Osteoblast (primary cell): ENCODE data around the gene PLSCR3. TPM values are rescaled to one million over a fixed set of nuclear protein-coding genes. Genes with fewer than 3 reads are reported as not detected.

ENCODE experiments used
- DNase-seq: peaks from one replicate; pipeline ENCODE4 v3.0.0; 2011; ENCODE audit warnings: low spot score, mixed read lengths; ENCODE audit not compliant: insufficient read length; ENCODE audit errors: missing footprints
- H2AFZ ChIP-seq: 2 replicates; pipeline ENCODE4 v1.6.0; 2011; ENCODE audit warnings: mild to moderate bottlenecking, low read length
- H3K27ac ChIP-seq: 2 replicates; pipeline ENCODE4 v1.5.1; 2011; ENCODE audit warnings: mild to moderate bottlenecking, low read depth, low read length, moderate library complexity
- H3K27me3 ChIP-seq: 2 replicates; pipeline ENCODE4 v1.6.0; 2012; ENCODE audit warnings: mild to moderate bottlenecking, control low read depth, inconsistent platforms, low read length, moderate library complexity; ENCODE audit not compliant: insufficient read depth
- H3K36me3 ChIP-seq: 2 replicates; pipeline ENCODE4 v1.5.1; 2011; ENCODE audit warnings: mild to moderate bottlenecking, low read length, control low read depth, moderate library complexity; ENCODE audit not compliant: insufficient read depth
- H3K4me1 ChIP-seq: 2 replicates; pipeline ENCODE4 v1.5.1; 2011; ENCODE audit warnings: mild to moderate bottlenecking, low read length, control low read depth, moderate library complexity; ENCODE audit not compliant: insufficient read depth
- H3K4me2 ChIP-seq: 2 replicates; pipeline ENCODE4 v1.6.0; 2011; ENCODE audit warnings: mild to moderate bottlenecking, low read length; ENCODE audit not compliant: insufficient read depth
- H3K4me3 ChIP-seq: fragments of 200-600 bp; sonication (generic); 3 replicates; pipeline ENCODE4 v1.5.1; 2012; ENCODE audit warnings: mild to moderate bottlenecking, low read length, inconsistent platforms; ENCODE audit not compliant: insufficient read depth
- H3K79me2 ChIP-seq: 2 replicates; pipeline ENCODE4 v1.6.0; 2012; ENCODE audit warnings: mild to moderate bottlenecking, low read length, control low read depth, inconsistent platforms; ENCODE audit not compliant: insufficient read depth
- H3K9me3 ChIP-seq: 2 replicates; pipeline ENCODE4 v1.5.1; 2011; ENCODE audit warnings: low read depth, low read length, control low read depth
- H4K20me1 ChIP-seq: 2 replicates; pipeline ENCODE4 v1.6.0; 2012; ENCODE audit warnings: mild to moderate bottlenecking, low read length, control low read depth; ENCODE audit not compliant: insufficient read depth
- total RNA-seq: library from RNA; depleted of rRNA; stranded (reverse); fragments of >200 nt; gene quantifications from 2 replicates; pipeline ENCODE4 v1.2.3, GENCODE V29; 2012
- TF ChIP-seq, protein P1 (sequence below): IDR thresholded peaks from 2 replicates; pipeline ENCODE4 v1.5.1; 2011; ENCODE audit warnings: mild to moderate bottlenecking, low read depth, low read length, moderate library complexity; ENCODE audit errors: extremely low read depth

Gene PLSCR3
- total RNA-seq, 1 donor, result 27.9 TPM

DNA sequence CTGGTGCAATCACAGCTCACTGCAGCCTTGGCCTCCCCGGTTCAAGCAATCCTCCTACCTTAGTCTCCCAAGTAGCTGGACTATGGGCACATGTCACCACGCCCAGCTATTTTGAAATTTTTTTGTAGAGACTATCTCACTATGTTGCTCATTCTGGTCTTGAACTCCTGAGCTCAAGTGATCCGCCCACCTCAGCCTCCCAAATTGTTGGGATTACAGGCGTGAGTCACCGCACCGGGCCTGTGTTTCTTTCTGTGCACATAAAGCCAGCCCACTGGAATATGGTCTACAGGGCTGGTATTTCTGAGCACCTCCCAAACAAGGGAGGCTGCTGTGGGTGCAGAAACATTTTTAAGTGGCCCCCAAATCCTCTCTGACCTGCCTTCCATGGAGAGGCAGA lies 31.0 kb downstream of the PLSCR3 start:
- Histone ChIP-seq H3K4me3 (no peak overlapping the region), H2AFZ (no peak overlapping the region), H3K9me3 (no peaks in the 10 kb centered on the region), H3K4me2 (no peak overlapping the region), H3K36me3 (no peaks in the 10 kb centered on the region), H4K20me1 (no peaks in the 10 kb centered on the region), H3K27ac (no peak overlapping the region), H3K27me3 (no peaks in the 10 kb centered on the region), H3K79me2 (no peaks in the 10 kb centered on the region), H3K4me1 (no peaks in the 10 kb centered on the region)
- TF ChIP-seq, protein P1, sequence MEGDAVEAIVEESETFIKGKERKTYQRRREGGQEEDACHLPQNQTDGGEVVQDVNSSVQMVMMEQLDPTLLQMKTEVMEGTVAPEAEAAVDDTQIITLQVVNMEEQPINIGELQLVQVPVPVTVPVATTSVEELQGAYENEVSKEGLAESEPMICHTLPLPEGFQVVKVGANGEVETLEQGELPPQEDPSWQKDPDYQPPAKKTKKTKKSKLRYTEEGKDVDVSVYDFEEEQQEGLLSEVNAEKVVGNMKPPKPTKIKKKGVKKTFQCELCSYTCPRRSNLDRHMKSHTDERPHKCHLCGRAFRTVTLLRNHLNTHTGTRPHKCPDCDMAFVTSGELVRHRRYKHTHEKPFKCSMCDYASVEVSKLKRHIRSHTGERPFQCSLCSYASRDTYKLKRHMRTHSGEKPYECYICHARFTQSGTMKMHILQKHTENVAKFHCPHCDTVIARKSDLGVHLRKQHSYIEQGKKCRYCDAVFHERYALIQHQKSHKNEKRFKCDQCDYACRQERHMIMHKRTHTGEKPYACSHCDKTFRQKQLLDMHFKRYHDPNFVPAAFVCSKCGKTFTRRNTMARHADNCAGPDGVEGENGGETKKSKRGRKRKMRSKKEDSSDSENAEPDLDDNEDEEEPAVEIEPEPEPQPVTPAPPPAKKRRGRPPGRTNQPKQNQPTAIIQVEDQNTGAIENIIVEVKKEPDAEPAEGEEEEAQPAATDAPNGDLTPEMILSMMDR, result no peak
- peak; percentile 66 for DNase-seq

- DNase-seq, result no peak
- TF ChIP-seq, protein P1, result no peak
These were observed 32.4 kb downstream of the PLSCR3 start for GRCh38 chr17:7361906-7362305.

DNA sequence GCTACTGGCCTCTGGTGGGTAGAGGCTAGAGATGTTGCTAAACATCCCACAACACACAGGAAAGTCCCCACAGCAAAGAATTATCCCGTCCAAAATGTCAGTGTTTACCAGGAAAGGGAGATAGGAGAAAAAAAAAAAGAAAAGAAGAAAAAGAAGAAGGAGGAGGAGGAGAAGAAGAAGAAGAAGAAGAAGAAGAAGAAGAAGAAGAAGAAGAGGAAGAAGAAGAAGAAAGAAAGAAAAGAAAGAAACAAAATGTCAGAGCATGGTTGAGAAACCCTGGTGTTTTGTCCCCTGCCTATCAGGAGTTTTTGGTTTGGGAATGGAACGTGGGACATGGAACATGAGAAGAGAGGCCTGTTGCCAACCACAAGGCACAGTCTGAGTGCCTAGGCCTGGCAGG lies 36.9 kb downstream of the PLSCR3 start:
- no peak for DNase-seq
- Histone ChIP-seq H2AFZ (no peak overlapping the region), H3K4me2 (no peak overlapping the region), H4K20me1 (peaks cover 26% of the 10 kb centered on the region), H3K27me3 (no peaks in the 10 kb centered on the region), H3K4me1 (peaks cover 24% of the 10 kb centered on the region), H3K27ac (no peak overlapping the region), H3K36me3 (no peaks in the 10 kb centered on the region), H3K79me2 (peaks cover 28% of the 10 kb centered on the region), H3K9me3 (no peaks in the 10 kb centered on the region), H3K4me3 (no peak overlapping the region)
- TF ChIP-seq, protein P1, result no peak

More at GRCh38 chr17:7361906-7362305, 32.4 kb downstream of the PLSCR3 start:
- no peaks in the 10 kb centered on the region for H3K36me3 ChIP-seq
- no peak overlapping the region for H3K4me2 ChIP-seq
- H4K20me1 ChIP-seq, result no peaks in the 10 kb centered on the region
- H3K27me3 ChIP-seq, result no peaks in the 10 kb centered on the region
- no peaks in the 10 kb centered on the region for H3K79me2 ChIP-seq
- H3K4me1 ChIP-seq, result no peaks in the 10 kb centered on the region
- no peaks in the 10 kb centered on the region for H3K9me3 ChIP-seq
- no peak overlapping the region for H3K27ac ChIP-seq
- no peak overlapping the region for H3K4me3 ChIP-seq
- H2AFZ ChIP-seq, result no peak overlapping the region

GRCh38 chr17:7356756-7357155 lies 37.6 kb downstream of the PLSCR3 start:
- no peak overlapping the region for H3K4me3 ChIP-seq

More at GRCh38 chr17:7356756-7357155, 37.6 kb downstream of the PLSCR3 start:
- Histone ChIP-seq H3K27ac (no peak overlapping the region), H3K36me3 (no peaks in the 10 kb centered on the region), H2AFZ (no peak overlapping the region), H3K4me1 (peaks cover 25% of the 10 kb centered on the region), H3K4me2 (no peak overlapping the region), H3K9me3 (no peaks in the 10 kb centered on the region), H3K27me3 (no peaks in the 10 kb centered on the region), H3K79me2 (peaks cover 32% of the 10 kb centered on the region), H4K20me1 (peaks cover 26% of the 10 kb centered on the region)
- TF ChIP-seq, protein P1, result no peak
- peak; percentile 34 for DNase-seq
